Skin epidermis (tissue), 12 donors: Measurements from ENCODE around the gene BEST3.

Source experiments
- H3K27ac ChIP-seq, 21 experiments: fragments of 200-600 bp; sonication (generic) in 11 of 21; one replicate each; pipeline ENCODE4 v1.5.0; 2020; ENCODE audit warnings: mild to moderate bottlenecking in 3 of 21, inconsistent platforms in 2 of 21, moderate library complexity in 2 of 21
- H3K4me3 ChIP-seq, 7 experiments: fragments of 200-600 bp; sonication (generic) in 2 of 7; one replicate each; pipeline ENCODE4 v1.5.0; 2020; ENCODE audit warnings: inconsistent platforms in 2 of 7, mild to moderate bottlenecking in 2 of 7, moderate library complexity in 1 of 7

BEST3 gene

GRCh38 chr12:69655616-69656340 lies 43.3 kb downstream of the BEST3 start:
- Histone ChIP-seq H3K4me3 (no peak overlapping the region), H3K27ac (peak overlapping the region in 4 of 21 experiments; percentile 12 to 60 (median 50))

- Histone ChIP-seq H3K27ac (no peak overlapping the region), H3K4me3 (no peak overlapping the region)
Observed at GRCh38 chr12:69653703-69654102, 45.4 kb downstream of the BEST3 start.

GRCh38 chr12:69651922-69652321 lies 47.2 kb downstream of the BEST3 start:
- no peak overlapping the region for H3K4me3 ChIP-seq
- H3K27ac ChIP-seq = no peak overlapping the region

- no peak overlapping the region for H3K4me3 ChIP-seq
- no peak overlapping the region for H3K27ac ChIP-seq
Observed at GRCh38 chr12:69649529-69649928, 49.6 kb downstream of the BEST3 start.

GRCh38 chr12:69648476-69648875 lies 50.6 kb downstream of the BEST3 start:
- H3K4me3 ChIP-seq = no peak overlapping the region
- no peak overlapping the region for H3K27ac ChIP-seq

GRCh38 chr12:69647178-69647577 lies 51.9 kb downstream of the BEST3 start:
- no peak overlapping the region for H3K4me3 ChIP-seq

GRCh38 chr12:69645031-69645430 lies 54.1 kb downstream of the BEST3 start:
- Histone ChIP-seq H3K4me3 (no peak overlapping the region), H3K27ac (no peak overlapping the region)

More at GRCh38 chr12:69647178-69647577, 51.9 kb downstream of the BEST3 start:
- no peak overlapping the region for H3K27ac ChIP-seq

- no peak overlapping the region for H3K4me3 ChIP-seq
- H3K27ac ChIP-seq = no peak overlapping the region
Observed at GRCh38 chr12:69644511-69644910, 54.6 kb downstream of the BEST3 start.

- no peak overlapping the region for H3K27ac ChIP-seq
- no peak overlapping the region for H3K4me3 ChIP-seq
Observed at GRCh38 chr12:69642531-69642930, 56.6 kb downstream of the BEST3 start.

GRCh38 chr12:69641546-69641945 lies 57.6 kb downstream of the BEST3 start:
- Histone ChIP-seq H3K27ac (no peak overlapping the region), H3K4me3 (no peak overlapping the region)

- no peak overlapping the region for H3K4me3 ChIP-seq
- no peak overlapping the region for H3K27ac ChIP-seq
Observed at GRCh38 chr12:69639400-69640016, 59.6 kb downstream of the BEST3 start.

GRCh38 chr12:69633061-69633460 lies 66.0 kb downstream of the BEST3 start:
- Histone ChIP-seq H3K27ac (no peak overlapping the region), H3K4me3 (no peak overlapping the region)

- no peak overlapping the region for H3K27ac ChIP-seq
- no peak overlapping the region for H3K4me3 ChIP-seq
Observed at GRCh38 chr12:69630191-69630590, 68.9 kb downstream of the BEST3 start.

GRCh38 chr12:69627501-69627900 lies 71.6 kb downstream of the BEST3 start:
- Histone ChIP-seq H3K4me3 (no peak overlapping the region), H3K27ac (no peak overlapping the region)

GRCh38 chr12:69623970-69624369 lies 75.1 kb downstream of the BEST3 start:
- Histone ChIP-seq H3K4me3 (no peak overlapping the region), H3K27ac (no peak overlapping the region)

GRCh38 chr12:69621551-69621950 lies 77.6 kb downstream of the BEST3 start:
- H3K4me3 ChIP-seq = no peak overlapping the region

GRCh38 chr12:69620921-69621320 lies 78.2 kb downstream of the BEST3 start:
- no peak overlapping the region for H3K4me3 ChIP-seq
- no peak overlapping the region for H3K27ac ChIP-seq

More at GRCh38 chr12:69621551-69621950, 77.6 kb downstream of the BEST3 start:
- H3K27ac ChIP-seq = no peak overlapping the region

- Histone ChIP-seq H3K27ac (no peak overlapping the region), H3K4me3 (no peak overlapping the region)
Observed at GRCh38 chr12:69620077-69620476, 79.0 kb downstream of the BEST3 start.

- H3K27ac ChIP-seq = no peak overlapping the region
Observed at GRCh38 chr12:69619050-69619449, 80.1 kb downstream of the BEST3 start.

GRCh38 chr12:69616025-69616424 lies 83.1 kb downstream of the BEST3 start:
- Histone ChIP-seq H3K4me3 (no peak overlapping the region), H3K27ac (no peak overlapping the region)

More at GRCh38 chr12:69619050-69619449, 80.1 kb downstream of the BEST3 start:
- no peak overlapping the region for H3K4me3 ChIP-seq

- Histone ChIP-seq H3K27ac (no peak overlapping the region), H3K4me3 (no peak overlapping the region)
Observed at GRCh38 chr12:69613351-69613750, 85.8 kb downstream of the BEST3 start.
